Stomach (tissue), 9 donors: ENCODE measurements around the gene STRA6. TPM values are rescaled to one million over a fixed set of nuclear protein-coding genes. Genes with fewer than 3 reads are reported as not detected.

Experiments
- DNase-seq, 2 donors: peaks; one replicate each; pipeline versions ENCODE4 v3.0.0 to v3.0.0-alpha.2; 2013 to 2019
- H3K27ac ChIP-seq, 5 donors: fragments of 200-600 bp in 4 of 5; sonication (generic) in 4 of 5; one replicate each; pipeline ENCODE4 v1.5.1; 2013 to 2019; ENCODE audit warnings: mild to moderate bottlenecking in 1 of 5, moderate library complexity in 1 of 5
- H3K27me3 ChIP-seq, 3 donors: fragments of 200-600 bp; sonication (generic); one replicate each; pipeline ENCODE4 v1.5.1; 2017 to 2019; ENCODE audit warnings: mixed run types in 1 of 3
- H3K36me3 ChIP-seq, 4 donors: fragments of 200-600 bp; sonication (generic); 1 replicate in 3 of 4; 2 replicates in 1 of 4; pipeline ENCODE4 v1.5.1; 2016 to 2019
- H3K4me1 ChIP-seq, 4 donors: fragments of 200-600 bp; sonication (generic); one replicate each; pipeline ENCODE4 v1.5.1; 2016 to 2019
- H3K4me3 ChIP-seq, 4 donors: fragments of 200-600 bp; sonication (generic) in 3 of 4; one replicate each; pipeline ENCODE4 v1.5.1; 2016 to 2019; ENCODE audit warnings: mild to moderate bottlenecking in 1 of 4
- H3K9me3 ChIP-seq, 4 donors: fragments of 200-600 bp; sonication (generic); one replicate each; pipeline ENCODE4 v1.5.1; 2016 to 2019
- EP300 ChIP-seq: sonication (generic); formaldehyde crosslinking; IDR thresholded peaks from one replicate; pipeline ENCODE4 v1.6.1; 2017; ENCODE audit warnings: antibody characterized with exemption
- POLR2A ChIP-seq, 4 donors: fragments of 450-650 bp; IDR thresholded peaks; one replicate each; pipeline ENCODE4 v1.6.1; 2016; ENCODE audit warnings: antibody characterized with exemption in 4 of 4, control low read depth in 2 of 4, mild to moderate bottlenecking in 1 of 4, moderate library complexity in 1 of 4
- POLR2AphosphoS5 ChIP-seq, 3 donors: sonication (generic); formaldehyde crosslinking; IDR thresholded peaks; one replicate each; pipeline ENCODE4 v1.6.1; 2016; ENCODE audit warnings: antibody characterized with exemption in 3 of 3
- WGBS, 5 donors: extraction: QIAGEN DNeasy Blood & Tissue Kit in 3 of 5; methylation state at CpG; one replicate each; pipeline versions ENCODE4 v1.1.5 to v1.1.7; 2013 to 2018; 5-methylcytosine and 5-hydroxymethylcytosine counted together
- intact Hi-C: fragments of 100-400 bp; cut with DNase I; formaldehyde crosslinking; loops from one replicate; pipeline ENCODE4 v1.15.1; 2023; ENCODE audit warnings: low total_unique reads
- polyA plus RNA-seq, 3 donors: library from polyadenylated mRNA; stranded (reverse); fragments of 200-250 nt; gene quantifications; one replicate each; pipeline ENCODE4 v1.2.3, GENCODE V29; 2013
- total RNA-seq, 5 donors: library from RNA; depleted of rRNA; stranded (reverse); fragments of >200 nt; gene quantifications; one replicate each; pipeline versions ENCODE4 v1.1.0 to v1.2.3, GENCODE V29; 2014 to 2016
- TF ChIP-seq, protein P1 (sequence below), 7 experiments: fragments of 450-650 bp in 4 of 7; fragments of 200-600 bp in 3 of 7; sonication (generic) in 3 of 7; IDR thresholded peaks; one replicate each; pipeline ENCODE4 v1.5.1; 2016 to 2019; ENCODE audit warnings: antibody characterized with exemption in 7 of 7, control low read depth in 2 of 7, mild to moderate bottlenecking in 1 of 7
- donor health status: healthy with polysubstance abuse.
- donor health status: Bipolar disorder and iron deficiency.
- donor health status: healthy.

STRA6 gene
- total and polyA plus RNA-seq, 8 donors = 0.95 to 1.5 TPM; not detected in 6

DNA sequence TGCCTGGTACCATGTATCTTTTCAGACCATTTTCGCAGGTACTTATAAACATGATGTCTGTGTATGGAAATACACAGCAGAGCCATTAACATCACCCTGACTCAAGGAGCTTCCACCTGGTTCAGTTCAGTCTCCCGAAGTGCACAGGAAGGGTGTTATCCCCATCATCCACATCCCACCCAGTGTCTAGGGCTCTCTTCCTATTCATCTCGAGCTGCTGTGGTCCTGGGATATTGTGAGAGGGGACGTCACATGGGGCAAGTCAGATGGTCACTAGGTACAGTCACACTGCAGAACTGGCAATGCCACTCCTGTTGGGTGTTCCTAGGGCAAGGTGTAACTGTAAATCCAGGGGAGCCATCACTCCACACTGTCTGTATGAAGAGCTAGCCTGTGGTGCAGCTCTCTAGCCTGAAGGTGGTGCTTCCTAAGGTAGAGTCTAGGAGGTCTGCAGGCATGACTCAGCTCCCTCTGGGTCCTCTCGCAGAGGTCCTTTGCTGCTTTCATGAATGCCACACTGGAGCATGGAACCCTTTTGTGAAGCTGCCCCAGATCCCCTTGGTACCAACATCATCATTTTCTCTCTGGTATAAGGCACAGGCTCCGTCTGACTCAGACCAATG is 58.3 kb downstream of the STRA6 start:
- intact Hi-C loops = no loop called here
- Histone ChIP-seq H3K36me3 (no peaks in the 10 kb centered on the region), H3K4me3 (no peak overlapping the region), H3K9me3 (peaks cover 0 to 11% (median 10%) of the 10 kb centered on the region in 4 donors), H3K27ac (no peak overlapping the region), H3K4me1 (no peaks in the 10 kb centered on the region), H3K27me3 (peaks cover 0 to 54% (median 7%) of the 10 kb centered on the region in 3 donors)
- WGBS, 5 donors = 66 to 75% (median 73%) methylated on average over 5 to 6 of the region's 6 CpGs
- TF ChIP-seq, protein P1, sequence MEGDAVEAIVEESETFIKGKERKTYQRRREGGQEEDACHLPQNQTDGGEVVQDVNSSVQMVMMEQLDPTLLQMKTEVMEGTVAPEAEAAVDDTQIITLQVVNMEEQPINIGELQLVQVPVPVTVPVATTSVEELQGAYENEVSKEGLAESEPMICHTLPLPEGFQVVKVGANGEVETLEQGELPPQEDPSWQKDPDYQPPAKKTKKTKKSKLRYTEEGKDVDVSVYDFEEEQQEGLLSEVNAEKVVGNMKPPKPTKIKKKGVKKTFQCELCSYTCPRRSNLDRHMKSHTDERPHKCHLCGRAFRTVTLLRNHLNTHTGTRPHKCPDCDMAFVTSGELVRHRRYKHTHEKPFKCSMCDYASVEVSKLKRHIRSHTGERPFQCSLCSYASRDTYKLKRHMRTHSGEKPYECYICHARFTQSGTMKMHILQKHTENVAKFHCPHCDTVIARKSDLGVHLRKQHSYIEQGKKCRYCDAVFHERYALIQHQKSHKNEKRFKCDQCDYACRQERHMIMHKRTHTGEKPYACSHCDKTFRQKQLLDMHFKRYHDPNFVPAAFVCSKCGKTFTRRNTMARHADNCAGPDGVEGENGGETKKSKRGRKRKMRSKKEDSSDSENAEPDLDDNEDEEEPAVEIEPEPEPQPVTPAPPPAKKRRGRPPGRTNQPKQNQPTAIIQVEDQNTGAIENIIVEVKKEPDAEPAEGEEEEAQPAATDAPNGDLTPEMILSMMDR (IDR thresholded peaks at IDR 0.05) = no peak
- TF ChIP-seq POLR2A (IDR thresholded peaks at IDR 0.05) = no peak
- DNase-seq = no peak

DNA sequence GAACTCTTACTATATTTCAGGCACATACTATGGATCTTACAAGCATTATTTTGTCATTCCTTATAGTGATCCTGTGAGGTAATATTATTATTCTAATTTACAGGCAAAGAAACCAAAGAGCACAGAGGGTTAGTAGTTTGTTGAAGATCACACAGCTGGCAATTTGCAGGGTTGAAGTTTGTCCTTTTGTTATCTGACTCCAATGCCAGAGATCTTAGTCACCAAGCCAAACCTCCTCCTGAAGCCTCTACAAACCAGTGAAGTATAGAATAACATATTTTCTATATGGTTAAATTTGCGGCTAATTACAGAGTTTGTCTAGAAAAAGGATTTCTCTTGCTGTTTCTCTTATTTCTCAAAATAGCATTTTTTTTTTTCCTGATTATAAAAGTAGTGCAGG is 61.0 kb downstream of the STRA6 start:
- TF ChIP-seq, protein P1 (IDR thresholded peaks at IDR 0.05) = no peak
- TF ChIP-seq POLR2AphosphoS5 (IDR thresholded peaks at IDR 0.05) = no peak
- no peak for TF ChIP-seq EP300
- TF ChIP-seq POLR2A (IDR thresholded peaks at IDR 0.05) = no peak
- intact Hi-C loops = no loop called here
- Histone ChIP-seq H3K27me3 (peaks cover 3 to 68% (median 26%) of the 10 kb centered on the region in 3 donors), H3K36me3 (no peaks in the 10 kb centered on the region), H3K9me3 (peaks cover 0 to 7% (median 5%) of the 10 kb centered on the region in 4 donors), H3K4me1 (peaks cover 5 to 9% (median 7%) of the 10 kb centered on the region in 4 donors), H3K4me3 (no peak overlapping the region), H3K27ac (no peak overlapping the region)
- WGBS, 5 donors = 94 to 100% (median 98%) methylated on average over 1 of the region's 1 CpG
- DNase-seq = no peak

DNA sequence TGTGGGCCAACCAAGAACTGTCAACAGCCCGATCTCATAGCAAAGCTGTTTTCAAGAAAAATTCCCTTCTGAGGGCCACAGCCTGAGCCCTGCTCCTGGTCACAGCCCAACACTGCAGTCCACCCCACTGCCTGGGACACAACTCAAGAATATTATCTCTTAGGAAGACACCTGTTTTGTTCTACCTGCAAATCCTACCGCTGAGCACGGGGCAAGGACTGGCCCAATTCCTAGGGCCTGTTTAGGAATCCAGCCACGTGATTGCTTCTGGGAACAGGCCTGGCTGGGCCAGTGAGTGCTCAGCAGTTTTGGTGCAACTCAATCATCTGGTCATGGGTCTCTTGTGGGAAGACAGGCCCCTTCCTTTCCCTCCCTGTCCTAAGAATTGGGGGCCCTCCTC is 63.9 kb downstream of the STRA6 start:
- intact Hi-C loops = no loop called here
- no peaks in the 10 kb centered on the region for H3K36me3 ChIP-seq
- peaks cover 27 to 37% (median 33%) of the 10 kb centered on the region in 4 donors for H3K4me1 ChIP-seq
- peaks cover 0 to 7% (median 0%) of the 10 kb centered on the region in 4 donors for H3K9me3 ChIP-seq
- no peak overlapping the region for H3K27ac ChIP-seq
- 78 to 87% (median 84%) methylated on average over 3 to 4 of the region's 4 CpGs for WGBS, 5 donors
- H3K27me3 ChIP-seq = peaks cover 12 to 78% (median 56%) of the 10 kb centered on the region in 3 donors
- no peak overlapping the region for H3K4me3 ChIP-seq
- TF ChIP-seq POLR2A (IDR thresholded peaks at IDR 0.05) (no peak), EP300 (no peak), POLR2AphosphoS5 (IDR thresholded peaks at IDR 0.05) (no peak)
- DNase-seq = no peak

DNA sequence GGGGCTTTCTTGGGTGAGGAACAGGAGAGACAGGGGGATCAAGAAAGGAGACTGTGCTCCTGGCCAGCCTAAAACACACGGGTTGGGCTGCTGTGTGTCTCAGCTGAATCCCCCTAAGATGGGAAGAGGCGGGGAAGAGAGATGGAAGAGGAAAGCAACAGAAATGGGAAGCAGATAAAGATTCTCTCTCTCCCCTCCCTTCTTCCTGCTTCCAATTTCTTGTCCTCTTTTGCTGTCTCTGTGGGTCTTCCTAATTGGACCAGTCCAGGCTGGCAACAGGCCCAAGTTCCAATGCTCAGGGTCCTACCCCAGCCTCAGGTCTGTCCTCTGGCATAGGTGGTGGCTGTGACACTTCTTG is 65.1 kb downstream of the STRA6 start:
- peaks cover 27 to 49% (median 38%) of the 10 kb centered on the region in 4 donors for H3K4me1 ChIP-seq
- WGBS, 5 donors = 68 to 83% (median 73%) methylated on average over 2 of the region's 2 CpGs
- peak overlapping the region in 1 of 5 donors; percentile 8 for H3K27ac ChIP-seq
- H3K4me3 ChIP-seq = no peak overlapping the region
- intact Hi-C loops = no loop called here
- H3K27me3 ChIP-seq = peaks cover 23 to 81% (median 67%) of the 10 kb centered on the region in 3 donors
- no peaks in the 10 kb centered on the region for H3K36me3 ChIP-seq
- TF ChIP-seq POLR2AphosphoS5 (IDR thresholded peaks at IDR 0.05) = no peak
- peaks cover 0 to 15% (median 3%) of the 10 kb centered on the region in 4 donors for H3K9me3 ChIP-seq
- DNase-seq = no peak

DNA sequence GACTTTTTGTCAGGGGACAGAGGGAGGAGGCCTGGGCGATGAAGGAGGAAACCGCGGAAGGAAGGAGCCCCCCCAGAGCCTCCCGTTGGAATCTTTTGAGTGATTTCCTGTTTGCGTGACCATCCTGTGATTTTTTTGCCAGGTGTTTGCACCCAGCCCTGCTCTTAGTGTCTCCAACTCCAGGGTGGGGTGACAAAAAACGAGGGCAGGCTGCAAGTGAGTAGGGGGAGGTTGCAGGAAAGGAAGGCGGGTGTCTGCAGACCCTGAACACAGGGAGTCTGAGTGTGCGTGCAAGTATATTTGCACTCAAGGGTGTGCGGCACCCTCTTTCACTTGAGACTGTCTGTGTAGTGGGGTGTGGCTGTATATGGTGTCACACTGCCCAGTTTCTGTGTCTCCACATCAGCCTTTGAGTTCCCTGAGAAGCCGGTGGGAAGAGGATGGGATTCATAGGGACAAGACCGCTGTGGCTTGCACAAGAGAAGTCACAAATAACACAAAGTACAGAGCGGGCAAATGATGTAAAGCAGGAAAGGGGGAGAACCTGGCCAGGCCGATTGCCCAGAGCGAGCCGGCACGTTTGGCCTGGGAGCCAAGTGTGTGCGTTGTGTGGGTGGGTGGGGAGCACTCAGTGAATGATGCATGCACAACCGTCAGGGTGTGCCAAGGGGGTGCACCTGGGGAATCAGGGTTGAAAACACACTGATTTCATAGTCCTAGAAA is 65.6 kb downstream of the STRA6 start:
- H3K4me1 ChIP-seq = peaks cover 27 to 51% (median 40%) of the 10 kb centered on the region in 4 donors
- H3K9me3 ChIP-seq = peaks cover 0 to 15% (median 3%) of the 10 kb centered on the region in 4 donors
- intact Hi-C loops = no loop called here
- WGBS, 5 donors = 15 to 23% (median 20%) methylated on average over 18 of the region's 18 CpGs
- H3K27me3 ChIP-seq = peaks cover 25 to 86% (median 73%) of the 10 kb centered on the region in 3 donors
- no peaks in the 10 kb centered on the region for H3K36me3 ChIP-seq
- H3K27ac ChIP-seq = peak overlapping the region in 4 of 5 donors; percentile 38 to 78 (median 58)
- no peak for TF ChIP-seq POLR2A (IDR thresholded peaks at IDR 0.05)
- TF ChIP-seq POLR2AphosphoS5 (IDR thresholded peaks at IDR 0.05) = no peak
- no peak for TF ChIP-seq EP300
- TF ChIP-seq, protein P1 (IDR thresholded peaks at IDR 0.05) = no peak
- H3K4me3 ChIP-seq = peak overlapping the region; percentile 42 to 56 (median 45)
- DNase-seq = peak in 1 of 2 donors; percentile 51
